NT2/D1 (cell line): ENCODE data around the gene CLSTN2.

Experiments
- SUZ12 ChIP-seq: IDR thresholded peaks from 2 replicates; pipeline ENCODE4 v1.6.1; 2011; ENCODE audit not compliant: insufficient read length, insufficient read depth; ENCODE audit errors: extremely low read depth
- YY1 ChIP-seq: IDR thresholded peaks from 2 replicates; pipeline ENCODE4 v1.6.1; 2011; ENCODE audit not compliant: insufficient read length, insufficient read depth
- ZNF274 ChIP-seq: IDR thresholded peaks from 2 replicates; pipeline ENCODE4 v1.6.1; 2011; ENCODE audit warnings: mild to moderate bottlenecking, low read depth, low read length

DNA sequence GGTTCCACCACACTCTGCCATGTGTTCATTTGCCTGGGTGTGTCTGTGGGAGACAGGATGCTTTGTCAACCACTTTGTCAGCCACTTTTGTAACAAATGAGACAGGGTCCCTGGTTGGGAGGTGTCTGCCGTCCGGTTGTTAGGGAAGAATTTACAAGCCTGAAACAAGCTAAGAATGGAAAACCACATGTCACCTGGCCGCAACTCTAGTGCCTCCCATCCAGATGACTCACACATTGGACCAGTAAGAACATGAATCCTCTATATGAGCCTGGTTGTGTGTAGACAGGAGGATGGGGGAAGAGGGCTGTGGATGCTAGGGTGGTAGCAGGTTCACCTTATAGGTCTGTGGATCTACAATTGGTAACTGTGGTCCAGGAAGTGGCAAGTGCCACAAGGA is 335.3 kb downstream of the CLSTN2 start:
- TF ChIP-seq YY1 (no peak), ZNF274 (no peak), SUZ12 (no peak)
